HEK293 (cell line): ENCODE measurements around the gene MT1F.

Source experiments
- CTCF ChIA-PET: fragments of 350-600 bp; formaldehyde crosslinking; extraction: SDS; loops from one replicate; lab custom pipeline; 2021; ENCODE audit warnings: antibody characterized with exemption; lab: Yijun Ruan, JAX
- POLR2A ChIA-PET: fragments of 300-600 bp; formaldehyde crosslinking; extraction: SDS; loops from one replicate; lab custom pipeline; 2020; ENCODE audit warnings: antibody characterized with exemption, inconsistent platforms; lab: Yijun Ruan, JAX
- H3K27ac ChIP-seq: fragments of 200-500 bp; sonication (Bioruptor generic); 2 replicates; pipeline ENCODE4 v1.5.1; 2014; ENCODE audit warnings: low read depth, low read length, control low read depth, inconsistent platforms; ENCODE audit errors: extremely low read depth
- H3K36me3 ChIP-seq, 2 experiments: fragments of 200-500 bp in 1 of 2; sonication (Bioruptor generic) in 1 of 2; 1 replicate in 1 of 2; 2 replicates in 1 of 2; pipeline ENCODE4 v1.5.1; 2014 to 2017; ENCODE audit warnings: inconsistent platforms in 2 of 2, low read length in 2 of 2; ENCODE audit not compliant: control insufficient read depth in 2 of 2, insufficient read depth in 1 of 2
- H3K4me1 ChIP-seq: fragments of 200-500 bp; sonication (Bioruptor generic); 2 replicates; pipeline ENCODE4 v1.5.1; 2014; ENCODE audit warnings: mild to moderate bottlenecking, low read length, inconsistent platforms; ENCODE audit not compliant: control insufficient read depth, insufficient read depth
- H3K4me3 ChIP-seq: 2 replicates; pipeline ENCODE4 v1.5.1; 2011; ENCODE audit warnings: low read depth, mild to moderate bottlenecking, control low read depth, low read length, moderate library complexity
- H3K9me3 ChIP-seq: fragments of 200-500 bp; sonication (Bioruptor generic); 2 replicates; pipeline ENCODE4 v1.5.1; 2014; ENCODE audit warnings: low read depth, low read length, inconsistent platforms; ENCODE audit not compliant: control insufficient read depth, insufficient read depth
- GLIS1 ChIP-seq: fragments of 450-650 bp; formaldehyde crosslinking; IDR thresholded peaks from 2 replicates; pipeline ENCODE4 v1.5.1; 2016; ENCODE audit warnings: missing biosample characterization, missing genetic modification characterization
- GLIS2 ChIP-seq: fragments of 450-650 bp; formaldehyde crosslinking; IDR thresholded peaks from 2 replicates; pipeline ENCODE4 v1.5.1; 2016; ENCODE audit warnings: missing biosample characterization, missing genetic modification characterization
- KLF1 ChIP-seq: fragments of 450-650 bp; formaldehyde crosslinking; IDR thresholded peaks from 2 replicates; pipeline ENCODE4 v1.5.1; 2016; ENCODE audit warnings: missing biosample characterization, missing genetic modification characterization
- KLF16 ChIP-seq: fragments of 450-650 bp; formaldehyde crosslinking; IDR thresholded peaks from 2 replicates; pipeline ENCODE4 v1.5.1; 2017; ENCODE audit warnings: missing biosample characterization, missing genetic modification characterization
- KLF17 ChIP-seq: fragments of 450-650 bp; formaldehyde crosslinking; IDR thresholded peaks from 2 replicates; pipeline ENCODE4 v1.5.1; 2016; ENCODE audit warnings: missing biosample characterization, missing genetic modification characterization
- KLF9 ChIP-seq: fragments of 450-650 bp; formaldehyde crosslinking; IDR thresholded peaks from 2 replicates; pipeline ENCODE4 v1.5.1; 2016; ENCODE audit warnings: missing biosample characterization, missing genetic modification characterization, low read depth
- PRDM2 ChIP-seq: fragments of 450-650 bp; formaldehyde crosslinking; IDR thresholded peaks from 2 replicates; pipeline ENCODE4 v1.5.1; 2016; ENCODE audit warnings: missing biosample characterization, missing genetic modification characterization, borderline replicate concordance
- SALL2 ChIP-seq: fragments of 450-650 bp; formaldehyde crosslinking; IDR thresholded peaks from 2 replicates; pipeline ENCODE4 v1.5.0; 2017; ENCODE audit warnings: missing biosample characterization, mild to moderate bottlenecking, missing genetic modification characterization, borderline replicate concordance
- SP2 ChIP-seq: fragments of 450-650 bp; formaldehyde crosslinking; IDR thresholded peaks from 2 replicates; pipeline ENCODE4 v1.5.1; 2016; ENCODE audit warnings: missing biosample characterization, missing genetic modification characterization
- ZBTB11 ChIP-seq: fragments of 450-650 bp; formaldehyde crosslinking; conservative IDR thresholded peaks from 2 replicates; pipeline ENCODE4 v1.5.1; 2016; ENCODE audit warnings: low read depth, missing biosample characterization, missing genetic modification characterization
- ZBTB17 ChIP-seq: fragments of 450-650 bp; formaldehyde crosslinking; IDR thresholded peaks from 2 replicates; pipeline ENCODE4 v1.5.1; 2016; ENCODE audit warnings: missing biosample characterization, missing genetic modification characterization
- ZBTB20 ChIP-seq: fragments of 450-650 bp; formaldehyde crosslinking; IDR thresholded peaks from 2 replicates; pipeline ENCODE4 v1.5.1; 2016; ENCODE audit warnings: missing biosample characterization, missing genetic modification characterization
- ZFP69B ChIP-seq: fragments of 450-650 bp; formaldehyde crosslinking; IDR thresholded peaks from 2 replicates; pipeline ENCODE4 v1.5.1; 2016; ENCODE audit warnings: missing biosample characterization, missing genetic modification characterization
- ZIC2 ChIP-seq: fragments of 450-650 bp; formaldehyde crosslinking; IDR thresholded peaks from 2 replicates; pipeline ENCODE4 v1.5.1; 2016; ENCODE audit warnings: missing biosample characterization, missing genetic modification characterization
- ZNF138 ChIP-seq: fragments of 450-650 bp; formaldehyde crosslinking; IDR thresholded peaks from 2 replicates; pipeline ENCODE4 v1.5.1; 2016; ENCODE audit warnings: missing biosample characterization, missing genetic modification characterization, borderline replicate concordance
- ZNF223 ChIP-seq: fragments of 450-650 bp; formaldehyde crosslinking; IDR thresholded peaks from 2 replicates; pipeline ENCODE4 v1.5.1; 2016; ENCODE audit warnings: missing biosample characterization, missing genetic modification characterization
- ZNF335 ChIP-seq: fragments of 450-650 bp; formaldehyde crosslinking; conservative IDR thresholded peaks from 2 replicates; pipeline ENCODE4 v1.5.1; 2016; ENCODE audit warnings: missing biosample characterization, missing genetic modification characterization
- ZNF600 ChIP-seq: fragments of 450-650 bp; formaldehyde crosslinking; IDR thresholded peaks from 2 replicates; pipeline ENCODE4 v1.5.1; 2016; ENCODE audit warnings: missing biosample characterization, missing genetic modification characterization
- ZNF645 ChIP-seq: fragments of 450-650 bp; formaldehyde crosslinking; IDR thresholded peaks from 2 replicates; pipeline ENCODE4; 2016; ENCODE audit warnings: missing biosample characterization, missing genetic modification characterization
- ZNF692 ChIP-seq: fragments of 450-650 bp; formaldehyde crosslinking; IDR thresholded peaks from 2 replicates; pipeline ENCODE4 v1.5.1; 2016; ENCODE audit warnings: missing biosample characterization, missing genetic modification characterization
- ZNF777 ChIP-seq: fragments of 450-650 bp; formaldehyde crosslinking; IDR thresholded peaks from 2 replicates; pipeline ENCODE4 v1.5.1; 2017; ENCODE audit warnings: missing biosample characterization, missing genetic modification characterization, borderline replicate concordance
- ZXDB ChIP-seq: fragments of 450-650 bp; formaldehyde crosslinking; IDR thresholded peaks from 2 replicates; pipeline ENCODE4 v1.5.1; 2016; ENCODE audit warnings: missing biosample characterization, missing genetic modification characterization

The MT1F gene

GRCh38 chr16:56657555-56658326 is at the start of gene MT1F:
MT1F (plus strand) TSS chr16:56657959; CDS start chr16:56658059, 100 bp downstream.
- H3K4me3 ChIP-seq = peak within 1 kb of the TSS; percentile 43
- H3K36me3 ChIP-seq = no peaks in the 10 kb centered on the region
- ChIA-PET CTCF (no interaction called here), POLR2A (interaction anchor here (0.6 to 1.2 kb wide), 5 partner anchors 11 to 107 kb away, joined by 3 to 7 read pairs (median 5); partner anchors contain the start of genes MT1X and MT2A)
- H3K9me3 ChIP-seq = no peaks in the 10 kb centered on the region
- H3K4me1 ChIP-seq = no peaks in the 10 kb centered on the region; the same call in 1 of the 2 replicates
- H3K27ac ChIP-seq = peak within 1 kb of the TSS; percentile 46; the same call in 1 of the 2 replicates
- TF ChIP-seq SALL2 (tag by site-specific recombination) = no peak
- TF ChIP-seq ZNF335 (tag by site-specific recombination) = peak; percentile 78
- TF ChIP-seq PRDM2 (tag by site-specific recombination) = no peak
- peak; percentile 74 for TF ChIP-seq ZNF692 (tag by site-specific recombination)
- 0 out of 2 replicates have a peak, but pooled peaks have one; percentile 22 for TF ChIP-seq KLF17 (tag by site-specific recombination)
- no peak for TF ChIP-seq ZNF138 (tag by site-specific recombination)
- TF ChIP-seq GLIS2 (tag by site-specific recombination) = peak; percentile 85
- peak; percentile 79 for TF ChIP-seq SP2 (tag by site-specific recombination)
- TF ChIP-seq ZFP69B (tag by site-specific recombination) = peak; percentile 57; the same call in 1 of the 2 replicates
- peak; percentile 60; the same call in 1 of the 2 replicates for TF ChIP-seq ZBTB20 (tag by site-specific recombination)
- TF ChIP-seq ZBTB17 (tag by site-specific recombination) = peak; percentile 55
- TF ChIP-seq KLF16 (tag by site-specific recombination) = peak; percentile 57
- TF ChIP-seq ZXDB (tag by site-specific recombination) = 0 out of 2 replicates have a peak, but pooled peaks have one; percentile 29
- TF ChIP-seq ZNF600 (tag by site-specific recombination) = peak; percentile 77
- peak; percentile 26; the same call in 1 of the 2 replicates for TF ChIP-seq ZBTB11 (tag by site-specific recombination)
- TF ChIP-seq GLIS1 = peak; percentile 79
- peak; percentile 65; the same call in 1 of the 2 replicates for TF ChIP-seq KLF9
- no peak for TF ChIP-seq ZNF223
- peak; percentile 69 for TF ChIP-seq KLF1 (tag by site-specific recombination)
- peak; percentile 65; the same call in 1 of the 2 replicates for TF ChIP-seq ZNF777 (tag by site-specific recombination)
- peak; percentile 25 for TF ChIP-seq ZIC2 (tag by site-specific recombination)
- TF ChIP-seq ZNF645 (tag by site-specific recombination) = no peak
